Stimulated activated CD4-positive, alpha-beta T cell treated with anti-CD3 and anti-CD28 coated beads, Interleukin-12 subunit alpha, Interleukin-12 subunit beta, amount 100 ng/mL, for 24 hours (primary cell): ENCODE measurements around the gene GALNT7.

Experiments used
- DNase-seq, 2 experiments: peaks; one replicate each; pipeline ENCODE4 v3.0.0-alpha.2; 2020; ENCODE audit warnings: low read depth in 2 of 2

GALNT7 gene

DNA sequence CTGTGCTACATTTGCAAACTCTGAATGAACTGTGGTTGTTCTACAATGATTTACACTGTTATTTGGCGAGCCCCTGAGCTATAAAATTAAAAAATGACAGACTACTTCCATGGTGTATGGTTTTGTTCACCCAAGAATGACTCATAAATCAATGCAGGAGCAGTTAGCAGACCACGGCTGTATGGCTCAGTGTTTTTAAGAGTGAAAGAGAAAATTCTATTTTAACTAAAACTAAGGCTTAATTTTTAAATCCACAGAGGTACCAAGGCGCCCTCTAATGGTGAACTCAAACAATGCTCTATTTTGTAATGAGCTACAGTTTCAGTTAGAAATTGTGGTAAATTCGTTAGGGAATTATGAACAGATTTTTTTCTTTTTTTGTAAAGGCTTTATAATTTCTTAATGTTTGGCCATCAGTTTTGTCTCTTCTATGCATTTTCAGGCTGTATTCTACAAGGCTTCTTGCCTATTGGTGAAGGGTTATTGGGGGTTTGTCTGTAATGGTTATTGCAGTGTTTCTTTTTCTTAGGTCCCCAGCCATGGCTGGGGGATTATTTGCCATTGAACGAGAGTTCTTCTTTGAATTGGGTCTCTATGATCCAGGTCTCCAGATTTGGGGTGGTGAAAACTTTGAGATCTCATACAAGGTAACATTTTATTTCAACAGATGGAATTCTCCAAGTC lies 133.0 kb downstream of the GALNT7 start:
- no peak for DNase-seq

- no peak for DNase-seq
Measured at GRCh38 chr4:173307778-173308177, 139.2 kb downstream of the GALNT7 start.

DNA sequence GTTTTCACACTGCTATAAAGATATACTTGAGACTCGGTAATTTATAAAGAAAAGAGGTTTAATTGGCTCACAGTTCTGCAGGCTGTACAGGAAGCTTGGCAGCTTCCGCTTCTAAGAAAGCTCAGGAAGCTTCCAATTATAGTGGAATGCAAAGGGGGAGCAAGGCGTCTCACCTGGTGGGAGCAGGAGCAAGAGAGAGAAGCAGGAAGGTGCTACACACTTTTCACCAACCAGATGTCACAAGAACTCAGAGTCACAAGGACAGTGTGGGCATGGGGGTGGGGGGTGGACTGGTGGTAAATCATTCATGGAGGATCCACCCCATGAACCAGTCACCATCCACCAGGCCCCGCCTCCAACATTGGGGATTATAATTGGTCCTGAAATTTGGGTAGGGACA lies 142.8 kb downstream of the GALNT7 start:
- DNase-seq: no peak

GRCh38 chr4:173314715-173315114 lies 146.1 kb downstream of the GALNT7 start:
- no peak for DNase-seq

DNA sequence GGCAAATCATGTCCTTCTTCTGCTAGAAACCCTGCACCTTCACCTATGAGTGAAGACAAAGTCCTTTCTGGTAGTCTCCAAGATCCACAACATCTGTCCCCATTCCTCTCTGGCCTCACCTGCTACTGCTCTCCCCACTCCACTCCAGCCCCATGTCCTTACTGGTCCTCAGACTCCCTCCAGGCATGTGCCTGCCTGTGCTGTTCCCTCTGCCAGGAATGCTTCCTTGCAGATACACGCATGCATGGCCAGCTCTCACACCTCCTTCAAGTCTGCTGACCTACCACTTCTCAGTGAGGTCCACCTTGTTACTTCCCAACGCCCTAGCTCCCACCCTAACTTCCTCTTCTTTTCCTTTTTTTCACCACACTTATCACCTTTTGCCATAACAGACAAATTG lies 147.4 kb downstream of the GALNT7 start:
- DNase-seq: no peak

GRCh38 chr4:173317004-173317403 lies 148.4 kb downstream of the GALNT7 start:
- no peak for DNase-seq

DNA sequence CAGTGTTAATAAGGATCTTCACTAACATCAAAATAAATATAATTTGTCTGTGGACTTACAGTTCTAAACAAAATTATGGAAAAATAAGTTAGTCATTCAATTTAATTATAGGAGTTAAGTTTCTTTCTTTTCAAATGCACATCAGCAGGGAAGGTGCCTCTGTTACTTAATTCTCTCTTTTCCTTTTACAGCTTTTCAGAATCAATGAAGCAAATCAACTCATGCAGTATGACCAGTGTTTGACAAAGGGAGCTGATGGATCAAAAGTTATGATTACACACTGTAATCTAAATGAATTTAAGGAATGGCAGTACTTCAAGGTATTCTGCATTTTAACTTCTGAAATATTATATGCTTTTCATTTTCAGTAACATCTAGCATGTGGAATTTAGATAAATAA lies 149.6 kb downstream of the GALNT7 start:
- no peak for DNase-seq

GRCh38 chr4:173318648-173319211 lies 150.1 kb downstream of the GALNT7 start:
- no peak for DNase-seq

DNA sequence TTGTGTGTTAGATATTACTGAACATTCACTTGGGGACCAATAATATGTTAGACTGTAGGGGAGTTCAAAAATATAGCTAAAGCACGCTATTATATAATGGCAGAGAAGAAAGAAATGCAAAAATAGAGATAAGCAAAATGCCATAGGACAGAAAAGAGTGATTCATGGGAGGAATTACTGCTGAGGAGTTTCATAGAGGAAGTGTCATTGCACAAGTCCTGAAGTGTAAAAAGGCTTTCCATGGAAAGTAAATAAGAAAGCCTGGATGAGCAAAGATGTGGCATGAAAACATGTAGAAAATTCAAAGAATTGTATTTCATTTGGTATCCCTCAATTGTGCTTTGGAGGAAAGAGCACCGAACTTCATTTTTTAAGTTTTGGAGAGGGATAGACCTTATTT lies 151.1 kb downstream of the GALNT7 start:
- no peak for DNase-seq

DNA sequence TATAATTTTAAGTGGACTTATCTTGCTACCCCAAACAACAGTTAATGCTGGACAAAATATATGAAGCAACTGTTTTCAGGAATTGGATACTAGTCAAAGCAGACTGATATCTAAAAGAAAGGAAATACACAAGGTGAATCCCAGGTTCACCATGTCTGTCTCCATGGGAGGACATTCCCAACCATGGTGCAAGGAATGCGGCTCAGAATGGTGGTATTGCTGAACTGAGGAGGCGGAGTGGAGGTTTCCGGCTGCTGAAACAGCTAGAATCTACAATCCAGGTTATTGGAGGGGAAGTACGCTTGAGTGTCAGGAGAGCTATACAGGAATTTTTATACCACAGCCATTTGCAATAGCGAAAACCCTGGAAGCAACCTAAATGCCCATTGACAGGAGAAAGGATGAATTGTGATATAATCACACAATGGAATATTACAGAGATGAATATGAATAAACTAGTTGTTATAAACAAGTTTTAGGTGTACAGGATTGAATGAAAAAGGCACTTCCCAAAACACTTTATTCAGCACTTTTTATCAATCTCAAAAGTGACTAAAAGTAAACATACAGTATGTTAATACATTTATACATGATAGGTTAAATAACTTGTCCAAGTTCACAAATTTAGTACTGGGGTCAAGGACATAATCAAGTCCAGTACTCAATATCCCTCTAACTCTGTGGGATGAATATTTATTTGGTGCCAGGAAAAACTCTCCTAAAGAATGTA lies 156.6 kb downstream of the GALNT7 start:
- DNase-seq: no peak

- DNase-seq: no peak
Measured at GRCh38 chr4:173328236-173328901, 159.8 kb downstream of the GALNT7 start.

GRCh38 chr4:173330590-173330989 lies 162.0 kb downstream of the GALNT7 start:
- no peak for DNase-seq

- no peak for DNase-seq
Measured at GRCh38 chr4:173332021-173332487, 163.4 kb downstream of the GALNT7 start.

DNA sequence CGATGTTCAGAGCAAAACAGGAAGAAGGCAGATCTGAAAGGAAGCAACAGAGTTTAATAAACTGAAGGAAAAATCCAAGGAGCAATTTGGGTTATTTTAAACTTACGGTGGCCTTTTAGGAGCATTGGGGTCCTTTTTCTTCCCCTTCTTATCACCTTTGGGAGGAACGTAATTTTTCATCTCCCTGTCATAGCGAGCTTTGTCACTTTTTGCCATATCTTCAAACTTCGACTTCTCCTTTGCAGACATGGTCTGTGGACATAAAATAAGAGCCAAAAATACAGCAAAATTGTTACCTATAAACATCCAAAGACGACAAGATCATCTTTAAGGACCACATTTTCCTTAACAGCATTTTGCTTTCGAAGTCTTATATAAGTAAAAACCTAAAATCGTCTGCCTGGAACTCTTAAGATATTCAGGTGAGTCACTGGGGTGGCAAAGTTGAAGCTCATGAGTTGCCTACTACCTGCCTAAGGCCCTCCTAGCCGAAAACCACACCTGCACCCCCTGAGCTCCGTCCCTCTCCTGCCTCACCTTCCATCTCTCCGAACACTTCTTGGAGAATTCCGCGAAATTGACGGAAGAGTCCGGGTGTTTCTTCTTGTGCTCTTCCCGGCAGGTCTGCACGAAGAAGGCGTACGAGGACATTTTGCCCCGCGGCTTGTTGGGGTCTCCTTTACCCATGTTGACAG lies 164.5 kb downstream of the GALNT7 start:
- DNase-seq: no peak

- DNase-seq: peak; percentile 23 to 30
Measured at GRCh38 chr4:173333658-173334084, 165.1 kb downstream of the GALNT7 start.

GRCh38 chr4:173334085-173334890 lies 165.7 kb downstream of the GALNT7 start, which contains the start of gene HMGB2:
TSS of gene HMGB2 (minus strand) at chr4:173334358. CDS start at chr4:173333649, 709 bp downstream.
- DNase-seq: peak; percentile 98 to 100

GRCh38 chr4:173334891-173335752 lies 166.5 kb downstream of the GALNT7 start:
- peak; percentile 5 to 46 for DNase-seq

- no peak for DNase-seq
Measured at GRCh38 chr4:173337463-173337862, 168.9 kb downstream of the GALNT7 start.

DNA sequence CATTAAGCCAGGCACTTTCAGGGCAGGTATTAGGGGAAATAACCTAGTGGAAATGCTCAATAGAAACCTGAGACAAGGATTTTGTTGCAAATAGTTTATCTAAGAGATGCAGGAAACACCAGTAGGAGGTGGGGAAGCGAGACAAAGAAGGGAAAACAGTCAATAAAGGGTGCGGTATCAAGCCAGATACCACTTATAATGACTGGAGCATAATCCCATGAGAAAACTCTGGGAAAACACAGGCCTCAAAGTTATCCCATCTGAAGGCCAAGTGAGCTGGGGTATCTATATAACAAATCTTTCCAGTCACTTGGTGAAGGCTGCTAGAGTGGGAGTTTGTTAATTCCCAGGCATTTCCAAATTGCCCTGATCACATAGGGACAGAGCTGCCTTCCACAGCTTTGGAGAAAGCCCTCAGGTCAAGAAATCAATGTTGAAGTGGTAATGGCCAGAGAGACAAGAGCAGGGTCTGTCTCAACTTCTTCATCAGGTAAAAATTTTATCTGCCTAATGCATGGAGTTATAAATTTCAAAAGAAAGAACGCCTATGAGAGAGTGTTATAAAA lies 175.3 kb downstream of the GALNT7 start:
- DNase-seq: no peak
